ENCODE measurements around the gene TTLL5. TPM values are rescaled to one million over a fixed set of nuclear protein-coding genes. Genes with fewer than 3 reads are reported as not detected.

The TTLL5 gene
- total RNA-seq, 1 experiment from 2014 or later = 35.7 TPM

- H4K5ac ChIP-seq (ENCODE audit: insufficient read length, low read depth, low read length) = no peak overlapping the region
- WGBS (ENCODE audit: extremely low coverage, insufficient read length, low lambda C conversion rate) = no CpG with 5 or more reads among the region's 8 CpGs
- Mint-ChIP-seq H3K36me3 (ENCODE audit: insufficient read depth in 1 of 3, low read depth in 3 of 3) (no peaks in the 10 kb centered on the region), H3K9me3 (no peaks in the 10 kb centered on the region), H3K4me1 (peaks cover 7 to 11% of the 10 kb centered on the region in 2 experiments), H3K4me3 (no peak overlapping the region), H3K27ac (no peak overlapping the region; a peak in 1 of 7 replicates), H3K27me3 (ENCODE audit: low read depth) (no peaks in the 10 kb centered on the region)
- no peak overlapping the region for H3K4me2 ChIP-seq (ENCODE audit: insufficient read depth, insufficient read length, low read length)
- H3K4me1 ChIP-seq (ENCODE audit: insufficient read depth, low read length) = peaks cover 5% of the 10 kb centered on the region; the same call in 1 of the 2 replicates
- DNase-seq = no peak
- no peak overlapping the region for H2BK120ac ChIP-seq (ENCODE audit: low read depth, low read length, poor library complexity, severe bottlenecking)
- no peak overlapping the region for H3K23ac ChIP-seq (ENCODE audit: insufficient read length, low read depth, low read length)
- H3K27me3 ChIP-seq (ENCODE audit: insufficient read depth, low read length) = no peaks in the 10 kb centered on the region
- H2BK20ac ChIP-seq (ENCODE audit: low read depth, low read length, poor library complexity, severe bottlenecking) = no peak overlapping the region
- H3T11ph ChIP-seq (ENCODE audit: low read length) = no peak overlapping the region
- H2AFZ ChIP-seq (ENCODE audit: low read length) = no peak overlapping the region
- no peak overlapping the region for H2BK15ac ChIP-seq (ENCODE audit: low read depth, low read length)
- H4K91ac ChIP-seq (ENCODE audit: insufficient read length, low read depth, low read length) = no peak overlapping the region
- no peak overlapping the region for H3K14ac ChIP-seq (ENCODE audit: insufficient read depth, low read length)
- H3K79me2 ChIP-seq (ENCODE audit: insufficient read depth, low read length) = no peaks in the 10 kb centered on the region; the same call in 1 of the 2 replicates
- TF ChIP-seq, protein P1, sequence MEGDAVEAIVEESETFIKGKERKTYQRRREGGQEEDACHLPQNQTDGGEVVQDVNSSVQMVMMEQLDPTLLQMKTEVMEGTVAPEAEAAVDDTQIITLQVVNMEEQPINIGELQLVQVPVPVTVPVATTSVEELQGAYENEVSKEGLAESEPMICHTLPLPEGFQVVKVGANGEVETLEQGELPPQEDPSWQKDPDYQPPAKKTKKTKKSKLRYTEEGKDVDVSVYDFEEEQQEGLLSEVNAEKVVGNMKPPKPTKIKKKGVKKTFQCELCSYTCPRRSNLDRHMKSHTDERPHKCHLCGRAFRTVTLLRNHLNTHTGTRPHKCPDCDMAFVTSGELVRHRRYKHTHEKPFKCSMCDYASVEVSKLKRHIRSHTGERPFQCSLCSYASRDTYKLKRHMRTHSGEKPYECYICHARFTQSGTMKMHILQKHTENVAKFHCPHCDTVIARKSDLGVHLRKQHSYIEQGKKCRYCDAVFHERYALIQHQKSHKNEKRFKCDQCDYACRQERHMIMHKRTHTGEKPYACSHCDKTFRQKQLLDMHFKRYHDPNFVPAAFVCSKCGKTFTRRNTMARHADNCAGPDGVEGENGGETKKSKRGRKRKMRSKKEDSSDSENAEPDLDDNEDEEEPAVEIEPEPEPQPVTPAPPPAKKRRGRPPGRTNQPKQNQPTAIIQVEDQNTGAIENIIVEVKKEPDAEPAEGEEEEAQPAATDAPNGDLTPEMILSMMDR (conservative IDR thresholded peaks at IDR 0.05) = no peak
- no peak overlapping the region for H2BK5ac ChIP-seq (ENCODE audit: insufficient read length, low read length)
- no peak overlapping the region for H3K4ac ChIP-seq (ENCODE audit: low read depth, low read length)
- H3K79me1 ChIP-seq (ENCODE audit: insufficient read depth, low read depth, low read length, poor library complexity, severe bottlenecking) = no peaks in the 10 kb centered on the region
- H3K9ac ChIP-seq (ENCODE audit: extremely low read depth, insufficient read length, low read length) = no peak overlapping the region
- no peak overlapping the region for H3K18ac ChIP-seq (ENCODE audit: insufficient read length, low read depth, low read length)
- H2BK12ac ChIP-seq (ENCODE audit: insufficient read length, low read depth, low read length) = no peak overlapping the region
- H3K23me2 ChIP-seq (ENCODE audit: insufficient read length, low read depth, low read length, poor library complexity, severe bottlenecking) = no peaks in the 10 kb centered on the region
- no peak overlapping the region for H4K8ac ChIP-seq (replicated peaks; ENCODE audit: insufficient read length, low read depth, low read length)
- no peaks in the 10 kb centered on the region for H3K9me3 ChIP-seq (ENCODE audit: control insufficient read depth, low read depth, low read length)
- no peaks in the 10 kb centered on the region for H4K20me1 ChIP-seq (ENCODE audit: control insufficient read depth, insufficient read depth, insufficient read length)
- H3K56ac ChIP-seq (ENCODE audit: insufficient read length, low read depth, low read length) = no peak overlapping the region
- no peak overlapping the region for H3K27ac ChIP-seq (ENCODE audit: insufficient read length, low read depth, low read length)
- H2AK5ac ChIP-seq (ENCODE audit: insufficient read length, low read length) = no peak overlapping the region
These were observed 308.8 kb downstream of the TTLL5 start for GRCh38 chr14:75969891-75970290.
